ENCODE measurements around the gene TNFRSF1B. TPM values are rescaled to one million over a fixed set of nuclear protein-coding genes. Genes with fewer than 3 reads are reported as not detected.

Gene TNFRSF1B
- total and polyA plus RNA-seq, 9 of the 15 experiments (the other 6 are each of a cell fraction or from before 2014, with no cell fraction given), result 8.8 to 91.3 (median 36.0) TPM

- TF ChIP-seq BRF2 (IDR thresholded peaks at IDR 0.05; ENCODE audit: borderline replicate concordance, insufficient read depth, insufficient read length) (no peak), BCOR (IDR thresholded peaks at IDR 0.05) (peak; percentile 79; the same call in 1 of the 2 replicates), NCOR1 (IDR thresholded peaks at IDR 0.05) (peak; percentile 59), MAFF (IDR thresholded peaks at IDR 0.05; ENCODE audit: low read length) (no peak), RUNX1 (IDR thresholded peaks at IDR 0.05; ENCODE audit: low read depth) (0 out of 2 replicates have a peak, but pooled peaks have one; percentile 51), RCOR1 (IDR thresholded peaks at IDR 0.05; ENCODE audit: borderline replicate concordance in 1 of 2, low read depth in 2 of 2, low read length in 2 of 2) (peak in 1 of 2 experiments; percentile 57; a peak in 1 of 4 replicates), POLR2AphosphoS5 (IDR thresholded peaks at IDR 0.05; ENCODE audit: control insufficient read depth, insufficient read depth, low read depth, low read length) (peak; percentile 40; the same call in 1 of the 2 replicates), RBFOX2 (IDR thresholded peaks at IDR 0.05; ENCODE audit: low read depth, low read length) (0 out of 2 replicates have a peak, but pooled peaks have one; percentile 23), GABPB2 (CRISPR knock-in tag; conservative IDR thresholded peaks at IDR 0.05) (no peak), DPF2 (IDR thresholded peaks at IDR 0.05) (peak; percentile 85), SRSF9 (IDR thresholded peaks at IDR 0.05; ENCODE audit: borderline replicate concordance, low read depth, low read length) (no peak), CREM (IDR thresholded peaks at IDR 0.05; ENCODE audit: low read depth) (peak; percentile 21; the same call in 1 of the 2 replicates), PPARD (CRISPR knock-in tag; IDR thresholded peaks at IDR 0.05) (no peak), ZNF76 (CRISPR knock-in tag; IDR thresholded peaks at IDR 0.05; ENCODE audit: borderline replicate concordance) (no peak), BHLHE40 (IDR thresholded peaks at IDR 0.05; ENCODE audit: low read length) (peak; percentile 74; the same call in 1 of the 2 replicates), ZBTB7A (IDR thresholded peaks at IDR 0.05; ENCODE audit: borderline replicate concordance, control insufficient read depth, low read depth, low read length) (peak; percentile 43; the same call in 1 of the 2 replicates), RBBP5 (IDR thresholded peaks at IDR 0.05; ENCODE audit: borderline replicate concordance, insufficient read depth, low read length, poor library complexity, severe bottlenecking) (no peak), SMARCE1 (IDR thresholded peaks at IDR 0.05) (0 out of 2 replicates have a peak, but pooled peaks have one; percentile 60), TFAP4 (CRISPR knock-in tag; IDR thresholded peaks at IDR 0.05; ENCODE audit: borderline replicate concordance) (peak; percentile 33; the same call in 1 of the 2 replicates)
Measured at GRCh38 chr1:12203216-12204007, 36.6 kb downstream of the TNFRSF1B start (continued).
